ENCODE measurements around the gene GAS6.

The GAS6 gene

DNA sequence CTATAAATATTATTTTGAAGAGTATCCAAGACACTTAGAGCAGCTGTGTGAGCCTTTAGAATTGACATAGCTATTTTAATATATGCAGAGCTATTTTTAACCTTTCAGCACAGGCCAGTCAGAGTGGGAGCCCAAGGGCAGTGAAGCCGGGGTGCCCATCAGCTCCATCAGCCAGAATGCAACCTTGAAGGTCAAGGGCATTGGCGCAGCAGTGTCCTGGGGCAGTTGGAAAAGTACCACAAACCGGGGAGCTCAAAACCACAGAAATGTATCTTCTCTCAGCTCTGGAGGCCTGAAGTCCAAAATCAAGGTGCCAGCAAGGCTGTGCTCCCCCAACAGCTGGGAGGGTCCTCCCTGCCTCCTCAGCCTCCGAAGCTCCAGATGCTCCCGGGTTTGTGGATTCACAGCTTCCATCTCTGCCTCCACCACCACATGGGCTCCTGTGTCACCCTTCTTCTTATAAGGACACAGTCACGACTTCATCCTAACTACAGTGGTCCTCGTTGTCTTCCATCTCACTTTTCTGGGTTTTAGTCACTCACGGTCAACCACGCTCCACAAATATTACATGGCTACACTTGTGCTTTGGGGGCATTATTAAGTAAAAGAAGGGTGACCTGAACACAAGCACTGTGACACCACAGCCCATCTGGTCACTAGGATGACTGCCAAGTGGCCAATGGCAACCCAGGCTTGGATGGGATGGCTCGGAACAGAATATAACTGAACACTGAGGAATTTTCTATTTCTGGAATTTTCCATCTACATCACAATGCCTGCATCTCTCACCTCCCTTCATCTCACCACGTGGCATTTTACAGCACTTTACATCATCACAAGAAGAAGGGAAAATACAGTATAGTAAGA, 15.9 kb upstream of the GAS6 start:
- TF ChIP-seq, protein P1, sequence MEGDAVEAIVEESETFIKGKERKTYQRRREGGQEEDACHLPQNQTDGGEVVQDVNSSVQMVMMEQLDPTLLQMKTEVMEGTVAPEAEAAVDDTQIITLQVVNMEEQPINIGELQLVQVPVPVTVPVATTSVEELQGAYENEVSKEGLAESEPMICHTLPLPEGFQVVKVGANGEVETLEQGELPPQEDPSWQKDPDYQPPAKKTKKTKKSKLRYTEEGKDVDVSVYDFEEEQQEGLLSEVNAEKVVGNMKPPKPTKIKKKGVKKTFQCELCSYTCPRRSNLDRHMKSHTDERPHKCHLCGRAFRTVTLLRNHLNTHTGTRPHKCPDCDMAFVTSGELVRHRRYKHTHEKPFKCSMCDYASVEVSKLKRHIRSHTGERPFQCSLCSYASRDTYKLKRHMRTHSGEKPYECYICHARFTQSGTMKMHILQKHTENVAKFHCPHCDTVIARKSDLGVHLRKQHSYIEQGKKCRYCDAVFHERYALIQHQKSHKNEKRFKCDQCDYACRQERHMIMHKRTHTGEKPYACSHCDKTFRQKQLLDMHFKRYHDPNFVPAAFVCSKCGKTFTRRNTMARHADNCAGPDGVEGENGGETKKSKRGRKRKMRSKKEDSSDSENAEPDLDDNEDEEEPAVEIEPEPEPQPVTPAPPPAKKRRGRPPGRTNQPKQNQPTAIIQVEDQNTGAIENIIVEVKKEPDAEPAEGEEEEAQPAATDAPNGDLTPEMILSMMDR (IDR thresholded peaks at IDR 0.05; ENCODE audit: control extremely low read depth, extremely low read depth, low read depth, missing control alignments), result no peak
- ChIA-PET CTCF (interaction anchor here (1.2 to 1.5 kb wide), 3 partner anchors 10 to 355 kb away, joined by 3 read pairs; partner anchors contain the start of gene CDC16), POLR2A (no interaction called here)
- DNase-seq (ENCODE audit: extremely low spot score), result peak; percentile 5

DNA sequence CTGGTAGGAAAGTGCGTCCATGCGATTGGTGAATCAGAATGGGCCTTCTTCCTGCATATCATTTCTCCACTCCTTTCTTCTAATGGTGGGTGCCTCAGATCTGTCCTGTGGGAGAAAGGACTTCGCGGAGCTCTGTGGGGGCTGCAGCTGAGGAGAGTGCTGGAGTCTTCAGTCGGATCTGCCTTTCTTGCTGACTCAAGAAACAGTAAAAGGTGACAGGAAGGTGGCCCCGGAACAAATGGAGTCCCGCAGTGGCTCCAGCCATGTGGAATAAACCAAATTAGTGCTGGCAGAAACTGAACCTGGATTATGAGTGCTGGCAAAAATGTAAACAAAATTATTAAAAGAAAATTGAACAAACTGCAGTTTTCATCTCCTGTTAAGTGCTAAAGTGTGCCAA, 15.1 kb upstream of the GAS6 start:
- CTCF ChIA-PET, result interaction anchor here (1.2 to 1.5 kb wide), 3 partner anchors 9 to 356 kb away, joined by 3 read pairs; partner anchors contain the start of gene CDC16
- DNase-seq (ENCODE audit: extremely low spot score), result no peak
- POLR2A ChIA-PET, result no interaction called here
- TF ChIP-seq, protein P1 (IDR thresholded peaks at IDR 0.05; ENCODE audit: control extremely low read depth, extremely low read depth, low read depth, missing control alignments), result no peak

DNA sequence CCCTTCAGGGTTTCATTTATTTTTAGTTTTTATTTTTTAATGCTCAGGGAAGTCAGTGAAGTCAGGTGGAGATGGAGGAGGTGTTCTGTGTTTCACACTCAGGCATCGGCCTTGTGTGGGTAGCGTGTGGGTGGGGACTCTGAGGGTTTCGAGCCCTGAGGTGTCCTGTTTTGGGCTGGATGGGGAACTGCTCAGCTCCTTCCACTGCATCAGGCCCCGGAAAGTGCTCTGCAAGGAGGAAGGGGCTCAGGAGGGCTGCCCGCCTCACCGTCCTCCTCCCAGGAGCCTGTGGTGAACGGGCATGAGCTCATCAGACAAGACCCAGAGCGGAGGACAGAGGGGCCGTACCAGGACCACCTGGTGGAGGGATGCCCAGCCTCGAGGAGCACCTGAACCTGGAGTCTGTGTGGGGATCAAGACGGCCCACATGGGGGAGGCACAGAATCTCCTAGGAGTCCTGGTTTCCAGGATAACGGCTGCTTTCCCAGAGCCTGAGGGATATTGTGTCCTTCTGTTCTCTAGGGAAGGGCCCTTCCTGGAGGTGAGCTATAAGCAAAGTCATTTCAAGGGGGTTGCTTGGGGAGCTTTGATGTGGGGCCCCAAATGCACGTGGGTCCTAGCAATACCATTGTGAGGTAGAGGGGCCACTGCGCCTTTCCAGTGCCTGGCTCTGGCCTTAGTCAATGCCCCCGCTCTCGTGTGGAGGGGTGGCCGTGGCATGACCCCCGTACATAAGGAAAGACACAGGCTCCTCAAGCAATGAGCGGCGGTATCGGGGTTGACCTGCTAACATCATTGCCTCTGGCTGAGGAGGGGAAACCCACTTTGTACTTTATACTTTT, 13.5 kb upstream of the GAS6 start:
- TF ChIP-seq, protein P1 (IDR thresholded peaks at IDR 0.05; ENCODE audit: control extremely low read depth, extremely low read depth, low read depth, missing control alignments), result no peak

DNA sequence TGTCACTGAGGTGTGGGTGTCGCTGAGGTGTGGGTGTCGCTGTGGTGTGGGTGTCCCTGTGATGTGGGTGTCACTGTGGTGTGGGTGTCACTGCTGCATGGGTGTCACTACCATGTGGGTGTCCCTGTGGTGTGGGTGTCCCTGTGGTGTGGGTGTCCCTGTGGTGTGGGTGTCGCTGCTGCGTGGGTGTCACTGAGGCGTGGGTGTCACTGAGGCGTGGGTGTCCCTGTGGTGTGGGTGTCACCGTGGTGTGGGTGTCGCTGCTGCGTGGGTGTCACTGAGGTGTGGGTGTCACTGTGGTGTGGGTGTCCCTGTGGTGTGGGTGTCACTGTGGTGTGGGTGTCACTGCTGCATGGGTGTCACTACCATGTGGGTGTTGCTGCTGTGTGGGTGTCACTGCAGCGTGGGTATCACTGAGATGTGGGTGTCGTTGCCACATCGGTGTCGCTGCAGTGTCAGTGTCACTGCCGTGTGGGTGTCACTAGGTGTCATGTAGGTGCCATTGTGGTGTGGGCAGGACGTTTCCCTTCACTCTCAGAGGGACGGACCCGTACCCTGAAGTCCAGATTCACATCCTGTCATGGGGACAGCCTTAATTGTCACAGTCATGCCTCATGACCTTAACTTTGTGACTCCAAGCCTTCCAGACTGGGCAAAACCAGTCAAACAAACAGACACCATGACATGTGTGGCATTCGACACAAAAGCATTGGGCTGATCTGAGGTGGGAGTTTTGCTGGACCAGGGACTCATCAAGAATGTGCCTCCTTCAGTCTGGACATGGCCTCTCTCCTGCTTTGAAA, 12.7 kb upstream of the GAS6 start:
- CTCF ChIA-PET, result no interaction called here
- POLR2A ChIA-PET, result no interaction called here
- no peak for DNase-seq (ENCODE audit: extremely low spot score)
- TF ChIP-seq, protein P1 (IDR thresholded peaks at IDR 0.05; ENCODE audit: control extremely low read depth, extremely low read depth, low read depth, missing control alignments), result no peak

More for the DNA sequence above, 13.5 kb upstream of the GAS6 start:
- DNase-seq (ENCODE audit: extremely low spot score), result peak; percentile 13
- CTCF ChIA-PET, result no interaction called here
- POLR2A ChIA-PET, result no interaction called here

DNA sequence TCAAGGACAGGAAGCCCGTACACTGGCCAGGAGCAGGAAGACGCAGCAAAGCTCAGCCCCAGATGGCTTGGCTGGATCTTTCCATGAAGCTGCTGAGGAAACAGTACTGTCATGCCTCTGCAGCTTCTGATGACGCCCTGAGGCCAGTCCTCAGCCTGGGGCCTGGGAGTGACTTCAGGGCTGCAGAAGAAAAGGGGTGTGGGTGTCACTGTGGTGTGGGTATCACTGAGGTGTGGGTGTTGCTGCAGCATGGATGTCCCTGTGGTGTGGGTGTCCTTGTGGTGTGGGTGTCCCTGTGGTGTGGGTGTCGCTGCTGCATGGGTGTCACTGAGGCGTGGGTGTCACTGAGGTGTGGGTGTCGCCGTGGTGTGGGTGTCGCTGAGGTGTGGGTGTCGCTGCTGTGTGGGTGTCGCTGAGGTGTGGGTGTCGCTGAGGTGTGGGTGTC, 12.0 kb upstream of the GAS6 start:
- no peak for DNase-seq (ENCODE audit: extremely low spot score)
- POLR2A ChIA-PET, result no interaction called here
- CTCF ChIA-PET, result interaction anchor here (1.3 to 1.5 kb wide), 2 partner anchors 10 to 60 kb away, joined by 3 to 5 read pairs; no protein-coding TSS in a partner anchor
- TF ChIP-seq, protein P1 (IDR thresholded peaks at IDR 0.05; ENCODE audit: control extremely low read depth, extremely low read depth, low read depth, missing control alignments), result no peak

DNA sequence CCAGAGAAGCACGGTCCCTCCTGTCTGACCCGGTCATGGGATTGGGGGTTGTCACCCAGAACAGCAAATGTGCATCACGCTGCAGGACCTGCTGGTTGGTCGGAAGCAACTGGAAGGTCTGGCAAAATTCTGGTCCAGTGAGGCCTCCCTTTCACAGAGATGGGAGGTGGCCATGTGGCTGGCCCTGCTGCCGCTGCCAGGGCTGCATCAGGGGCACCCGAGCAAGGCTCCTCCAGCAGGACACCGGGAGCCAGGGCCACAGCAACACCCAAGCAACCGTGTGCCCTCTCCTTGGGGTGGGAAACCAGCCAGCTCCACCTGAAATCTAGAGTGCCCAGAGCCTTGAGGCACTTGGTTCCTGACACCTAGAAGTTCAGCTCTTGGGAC, 11.5 kb upstream of the GAS6 start:
- POLR2A ChIA-PET, result no interaction called here
- TF ChIP-seq, protein P1 (IDR thresholded peaks at IDR 0.05; ENCODE audit: control extremely low read depth, extremely low read depth, low read depth, missing control alignments), result no peak
- DNase-seq (ENCODE audit: extremely low spot score), result no peak
- CTCF ChIA-PET, result interaction anchor here (1.3 to 1.5 kb wide), 2 partner anchors 10 to 59 kb away, joined by 3 to 5 read pairs; no protein-coding TSS in a partner anchor
